Coronary artery (tissue), 2 donors: ENCODE data around the gene SLC25A4.

ENCODE experiments used
- DNase-seq: peaks from one replicate; pipeline ENCODE4 v3.0.0-alpha.2; 2017; ENCODE audit warnings: low spot score
- H3K27ac ChIP-seq, 2 donors: fragments of 200-600 bp; sonication (generic); one replicate each; pipeline ENCODE4 v1.5.1; 2016 to 2019
- H3K4me3 ChIP-seq: fragments of 200-600 bp; sonication (generic); 2 replicates; pipeline ENCODE4 v1.5.1; 2016; ENCODE audit warnings: mild to moderate bottlenecking, moderate library complexity
- TF ChIP-seq, protein P1 (sequence below): fragments of 200-600 bp; sonication (generic); IDR thresholded peaks from one replicate; pipeline ENCODE4 v1.5.1; 2019; ENCODE audit warnings: antibody characterized with exemption

The SLC25A4 gene

DNA sequence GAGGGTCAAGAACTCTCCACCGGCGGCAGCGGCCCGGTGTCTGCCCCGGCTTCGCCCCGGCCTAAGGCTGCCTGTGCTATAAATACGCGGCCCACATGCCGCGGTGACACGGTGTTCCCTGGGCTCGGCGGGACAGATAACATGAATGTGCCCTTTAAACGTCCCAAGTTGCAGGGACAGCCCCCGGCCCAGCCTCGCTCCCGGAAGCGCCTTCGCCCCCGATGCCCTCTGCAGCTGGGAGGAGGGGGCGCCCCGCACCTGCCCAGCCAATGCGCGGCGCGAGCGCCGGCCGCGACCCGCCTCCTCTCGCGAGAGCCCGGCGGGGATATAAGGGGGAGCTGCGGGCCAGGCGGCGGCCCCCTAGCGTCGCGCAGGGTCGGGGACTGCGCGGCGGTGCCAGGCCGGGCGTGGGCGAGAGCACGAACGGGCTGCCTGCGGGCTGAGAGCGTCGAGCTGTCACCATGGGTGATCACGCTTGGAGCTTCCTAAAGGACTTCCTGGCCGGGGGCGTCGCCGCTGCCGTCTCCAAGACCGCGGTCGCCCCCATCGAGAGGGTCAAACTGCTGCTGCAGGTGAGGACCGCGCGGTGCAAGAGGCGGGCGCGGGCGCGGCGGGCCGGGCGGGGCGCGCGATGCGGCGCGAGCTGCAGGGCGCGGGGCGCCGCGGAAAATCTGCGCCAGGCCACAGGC is at the start of gene SLC25A4:
SLC25A4 (plus strand) TSS at position 355 of the 689 bp plus-strand sequence; CDS start at position 462, 107 bp downstream.
- TF ChIP-seq, protein P1, sequence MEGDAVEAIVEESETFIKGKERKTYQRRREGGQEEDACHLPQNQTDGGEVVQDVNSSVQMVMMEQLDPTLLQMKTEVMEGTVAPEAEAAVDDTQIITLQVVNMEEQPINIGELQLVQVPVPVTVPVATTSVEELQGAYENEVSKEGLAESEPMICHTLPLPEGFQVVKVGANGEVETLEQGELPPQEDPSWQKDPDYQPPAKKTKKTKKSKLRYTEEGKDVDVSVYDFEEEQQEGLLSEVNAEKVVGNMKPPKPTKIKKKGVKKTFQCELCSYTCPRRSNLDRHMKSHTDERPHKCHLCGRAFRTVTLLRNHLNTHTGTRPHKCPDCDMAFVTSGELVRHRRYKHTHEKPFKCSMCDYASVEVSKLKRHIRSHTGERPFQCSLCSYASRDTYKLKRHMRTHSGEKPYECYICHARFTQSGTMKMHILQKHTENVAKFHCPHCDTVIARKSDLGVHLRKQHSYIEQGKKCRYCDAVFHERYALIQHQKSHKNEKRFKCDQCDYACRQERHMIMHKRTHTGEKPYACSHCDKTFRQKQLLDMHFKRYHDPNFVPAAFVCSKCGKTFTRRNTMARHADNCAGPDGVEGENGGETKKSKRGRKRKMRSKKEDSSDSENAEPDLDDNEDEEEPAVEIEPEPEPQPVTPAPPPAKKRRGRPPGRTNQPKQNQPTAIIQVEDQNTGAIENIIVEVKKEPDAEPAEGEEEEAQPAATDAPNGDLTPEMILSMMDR, result no peak
- H3K4me3 ChIP-seq, result peak within 1 kb of the TSS; percentile 83
- DNase-seq, result peak; percentile 89
- H3K27ac ChIP-seq, result peak within 1 kb of the TSS; percentile 88 to 93

GRCh38 chr4:185093603-185094002 is 49.5 kb upstream of the SLC25A4 start:
- DNase-seq, result no peak
- Histone ChIP-seq H3K4me3 (no peak overlapping the region), H3K27ac (no peak overlapping the region)
- TF ChIP-seq, protein P1, result no peak

DNA sequence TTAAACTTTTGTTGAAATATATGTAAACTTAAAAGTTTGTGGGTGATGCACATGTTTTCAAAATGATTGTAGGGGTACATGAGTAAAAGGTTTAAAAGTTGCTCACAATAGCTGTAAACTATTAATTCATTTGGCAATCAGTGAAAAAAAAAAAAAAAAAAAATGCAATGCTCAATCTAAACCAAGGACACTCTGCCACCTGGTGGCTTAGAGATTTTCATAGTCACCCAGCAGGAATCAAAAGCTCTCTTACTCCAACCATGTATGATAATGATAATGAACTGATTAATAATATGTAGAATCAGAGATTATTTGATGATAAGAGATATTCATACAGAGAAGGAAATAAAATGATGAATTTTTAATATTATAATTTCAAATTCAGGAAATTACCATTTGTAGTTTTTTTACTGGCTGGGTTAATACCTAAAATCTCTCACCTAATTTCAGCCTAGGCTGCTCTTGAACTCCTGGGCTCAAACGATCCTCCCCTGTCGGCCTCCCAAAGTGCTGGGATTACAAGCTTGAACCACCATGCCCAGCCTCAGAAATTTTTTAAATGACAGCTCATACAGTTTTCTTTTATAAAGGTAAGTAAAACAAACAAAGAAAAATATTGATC is 46.9 kb upstream of the SLC25A4 start:
- TF ChIP-seq, protein P1, result peak; percentile 20
- DNase-seq, result no peak
- Histone ChIP-seq H3K27ac (no peak overlapping the region), H3K4me3 (no peak overlapping the region)

GRCh38 chr4:185098474-185098873 is 44.6 kb upstream of the SLC25A4 start:
- H3K27ac ChIP-seq, result no peak overlapping the region
- DNase-seq, result no peak
- no peak overlapping the region for H3K4me3 ChIP-seq
- TF ChIP-seq, protein P1, result no peak

- TF ChIP-seq, protein P1, result no peak
- no peak overlapping the region for H3K27ac ChIP-seq
- no peak overlapping the region for H3K4me3 ChIP-seq
- DNase-seq, result no peak
Measured at GRCh38 chr4:185099024-185099682, 43.9 kb upstream of the SLC25A4 start.

GRCh38 chr4:185099940-185100339 is 43.1 kb upstream of the SLC25A4 start:
- H3K27ac ChIP-seq, result no peak overlapping the region
- TF ChIP-seq, protein P1, result no peak
- no peak for DNase-seq
- no peak overlapping the region for H3K4me3 ChIP-seq
